Measurements from ENCODE around the gene PSMD3. TPM values are rescaled to one million over a fixed set of nuclear protein-coding genes. Genes with fewer than 3 reads are reported as not detected.
A peak's percentile ranks its signal among the peaks of the same experiment; 100 is the strongest.

The PSMD3 gene
- total RNA-seq, 1 donor from 2014 or later = 132 TPM

DNA sequence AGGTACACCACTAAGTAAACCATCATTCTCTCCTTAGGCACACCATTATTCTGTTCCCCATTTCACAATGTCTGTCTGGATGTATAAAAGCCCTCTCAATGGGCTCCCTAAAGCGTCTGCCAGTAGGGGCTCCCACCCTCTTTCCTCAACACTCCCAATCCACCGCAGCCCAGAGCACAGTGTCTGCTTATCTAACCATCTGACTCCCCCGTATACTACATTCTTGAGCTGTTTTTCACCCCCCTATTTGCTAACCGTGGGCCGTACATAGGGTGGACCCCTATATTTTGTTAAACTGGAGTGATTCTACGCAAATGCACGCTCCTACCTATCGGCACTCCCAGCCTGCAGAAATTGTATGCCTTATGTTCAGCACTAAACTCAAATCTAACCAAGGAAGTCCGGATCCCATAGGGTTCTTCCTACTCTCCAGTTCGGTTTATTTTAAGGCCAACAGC lies 685 bp upstream of the PSMD3 start:
- Mint-ChIP-seq H3K9me3 (ENCODE audit: unreplicated experiment) (no peaks in the 10 kb centered on the region), H3K27me3 (ENCODE audit: unreplicated experiment) (peaks cover 8% of the 10 kb centered on the region), H3K4me3 (ENCODE audit: unreplicated experiment) (peak overlapping the region; percentile 99), H3K4me1 (ENCODE audit: unreplicated experiment) (peaks cover 22% of the 10 kb centered on the region), H3K36me3 (ENCODE audit: low read depth, unreplicated experiment) (peaks cover 7% of the 10 kb centered on the region), H3K27ac (ENCODE audit: unreplicated experiment) (peak overlapping the region; percentile 97)
- TF ChIP-seq, protein P1, sequence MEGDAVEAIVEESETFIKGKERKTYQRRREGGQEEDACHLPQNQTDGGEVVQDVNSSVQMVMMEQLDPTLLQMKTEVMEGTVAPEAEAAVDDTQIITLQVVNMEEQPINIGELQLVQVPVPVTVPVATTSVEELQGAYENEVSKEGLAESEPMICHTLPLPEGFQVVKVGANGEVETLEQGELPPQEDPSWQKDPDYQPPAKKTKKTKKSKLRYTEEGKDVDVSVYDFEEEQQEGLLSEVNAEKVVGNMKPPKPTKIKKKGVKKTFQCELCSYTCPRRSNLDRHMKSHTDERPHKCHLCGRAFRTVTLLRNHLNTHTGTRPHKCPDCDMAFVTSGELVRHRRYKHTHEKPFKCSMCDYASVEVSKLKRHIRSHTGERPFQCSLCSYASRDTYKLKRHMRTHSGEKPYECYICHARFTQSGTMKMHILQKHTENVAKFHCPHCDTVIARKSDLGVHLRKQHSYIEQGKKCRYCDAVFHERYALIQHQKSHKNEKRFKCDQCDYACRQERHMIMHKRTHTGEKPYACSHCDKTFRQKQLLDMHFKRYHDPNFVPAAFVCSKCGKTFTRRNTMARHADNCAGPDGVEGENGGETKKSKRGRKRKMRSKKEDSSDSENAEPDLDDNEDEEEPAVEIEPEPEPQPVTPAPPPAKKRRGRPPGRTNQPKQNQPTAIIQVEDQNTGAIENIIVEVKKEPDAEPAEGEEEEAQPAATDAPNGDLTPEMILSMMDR (IDR thresholded peaks at IDR 0.05; ENCODE audit: unreplicated experiment) = no peak
- peak; percentile 26 for DNase-seq (ENCODE audit: low spot score)

DNA sequence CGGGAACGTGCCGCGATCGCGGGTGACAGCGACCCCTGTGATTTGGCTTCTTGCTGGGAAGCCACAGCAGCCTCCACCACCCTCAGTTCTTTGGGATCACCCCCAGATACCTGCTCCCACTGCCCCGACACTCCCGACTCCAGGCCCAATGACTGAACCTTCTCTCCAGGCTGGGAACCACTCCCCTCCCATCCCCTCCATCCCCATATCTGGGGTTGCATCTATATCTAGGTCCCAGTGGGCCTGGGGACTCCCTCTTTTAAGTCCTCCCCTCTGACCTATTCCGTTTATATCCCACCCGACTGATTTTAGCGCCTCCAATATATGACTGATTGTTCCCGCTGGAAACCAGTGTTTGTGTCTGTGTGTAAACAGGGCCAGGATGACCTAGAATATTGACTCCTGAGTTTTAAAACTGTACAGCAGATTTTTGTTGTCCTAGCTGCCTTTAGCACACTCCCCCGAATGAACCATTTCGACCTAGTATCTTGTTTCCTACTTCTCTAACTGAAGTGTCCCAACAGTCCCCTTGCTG lies 667 bp downstream of the PSMD3 start:
- Mint-ChIP-seq H3K4me1 (ENCODE audit: unreplicated experiment) (peaks cover 22% of the 10 kb centered on the region), H3K9me3 (ENCODE audit: unreplicated experiment) (no peaks in the 10 kb centered on the region), H3K27me3 (ENCODE audit: unreplicated experiment) (peaks cover 8% of the 10 kb centered on the region), H3K27ac (ENCODE audit: unreplicated experiment) (peak overlapping the region; percentile 97), H3K36me3 (ENCODE audit: low read depth, unreplicated experiment) (peaks cover 16% of the 10 kb centered on the region), H3K4me3 (ENCODE audit: unreplicated experiment) (peak overlapping the region; percentile 99)
- TF ChIP-seq, protein P1 (IDR thresholded peaks at IDR 0.05; ENCODE audit: unreplicated experiment) = no peak
- peak; percentile 29 for DNase-seq (ENCODE audit: low spot score)

DNA sequence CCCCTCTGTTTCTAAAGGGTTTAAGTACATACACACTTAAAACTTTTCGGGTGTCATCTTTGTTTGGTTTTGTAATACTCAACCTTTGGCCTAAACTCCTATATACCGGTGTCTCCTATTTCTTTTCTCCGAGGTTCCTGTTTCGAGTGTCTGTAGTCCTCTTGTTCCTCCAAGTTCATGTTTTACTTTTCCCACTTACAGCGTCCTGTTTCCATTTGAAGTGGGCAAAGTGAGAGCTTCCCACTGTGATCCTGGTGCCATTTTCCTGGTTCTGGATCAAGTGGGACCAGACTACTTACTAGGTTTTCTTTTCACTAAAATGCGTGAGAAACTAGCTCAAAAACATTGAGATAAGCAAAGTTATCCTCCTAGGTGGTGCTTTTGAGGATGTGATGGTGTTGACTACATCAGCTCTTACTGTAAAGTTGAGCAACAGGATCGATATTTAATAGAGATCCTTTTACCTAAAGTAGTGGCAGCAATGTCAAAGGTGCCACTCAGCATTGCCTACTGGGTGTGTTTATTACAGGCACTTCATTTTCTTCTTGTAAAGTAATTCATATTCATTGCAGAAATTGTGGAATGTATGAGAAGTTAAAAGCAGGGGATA lies 1.3 kb downstream of the PSMD3 start:
- DNase-seq (ENCODE audit: low spot score) = no peak

DNA sequence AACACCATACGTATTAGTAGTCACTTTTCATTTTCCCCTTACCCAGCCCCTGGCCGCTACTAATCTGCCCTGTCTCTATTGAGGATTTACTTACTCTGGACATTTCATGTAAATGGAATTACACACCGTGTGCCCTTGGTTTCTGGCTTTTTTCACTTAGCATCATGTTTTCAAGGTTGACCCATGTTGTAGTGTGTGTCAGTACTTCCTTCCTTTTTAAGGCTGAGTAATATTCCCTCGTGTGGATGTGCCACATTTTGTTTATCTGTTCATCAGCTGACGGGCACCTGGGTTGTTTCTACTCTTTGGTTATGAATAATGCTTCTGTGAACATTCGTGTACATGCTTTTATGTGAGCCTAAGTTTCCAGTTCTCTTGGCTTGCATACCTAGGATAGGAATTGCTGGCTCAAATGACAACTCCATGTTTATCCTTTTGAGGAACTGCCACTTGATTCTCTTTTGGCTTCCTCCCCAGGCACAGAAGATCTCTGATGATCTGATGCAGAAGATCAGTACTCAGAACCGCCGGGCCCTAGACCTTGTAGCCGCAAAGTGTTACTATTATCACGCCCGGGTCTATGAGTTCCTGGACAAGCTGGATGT lies 7.7 kb downstream of the PSMD3 start:
- no peak overlapping the region for H3K27ac Mint-ChIP-seq (ENCODE audit: unreplicated experiment)
- H3K36me3 Mint-ChIP-seq (ENCODE audit: low read depth, unreplicated experiment) = peaks cover 59% of the 10 kb centered on the region
- H3K9me3 Mint-ChIP-seq (ENCODE audit: unreplicated experiment) = no peaks in the 10 kb centered on the region
- no peak for DNase-seq (ENCODE audit: low spot score)
- H3K27me3 Mint-ChIP-seq (ENCODE audit: unreplicated experiment) = peaks cover 1% of the 10 kb centered on the region
- TF ChIP-seq, protein P1 (IDR thresholded peaks at IDR 0.05; ENCODE audit: unreplicated experiment) = no peak
- peaks cover 8% of the 10 kb centered on the region for H3K4me1 Mint-ChIP-seq (ENCODE audit: unreplicated experiment)
- peak overlapping the region; percentile 57 for H3K4me3 Mint-ChIP-seq (ENCODE audit: unreplicated experiment)

More for the DNA sequence above, 1.3 kb downstream of the PSMD3 start:
- Mint-ChIP-seq H3K9me3 (ENCODE audit: unreplicated experiment) (no peaks in the 10 kb centered on the region), H3K27me3 (ENCODE audit: unreplicated experiment) (peaks cover 8% of the 10 kb centered on the region), H3K27ac (ENCODE audit: unreplicated experiment) (peak overlapping the region; percentile 97), H3K4me1 (ENCODE audit: unreplicated experiment) (peaks cover 22% of the 10 kb centered on the region), H3K36me3 (ENCODE audit: low read depth, unreplicated experiment) (peaks cover 20% of the 10 kb centered on the region), H3K4me3 (ENCODE audit: unreplicated experiment) (peak overlapping the region; percentile 99)
- TF ChIP-seq, protein P1 (IDR thresholded peaks at IDR 0.05; ENCODE audit: unreplicated experiment) = no peak

DNA sequence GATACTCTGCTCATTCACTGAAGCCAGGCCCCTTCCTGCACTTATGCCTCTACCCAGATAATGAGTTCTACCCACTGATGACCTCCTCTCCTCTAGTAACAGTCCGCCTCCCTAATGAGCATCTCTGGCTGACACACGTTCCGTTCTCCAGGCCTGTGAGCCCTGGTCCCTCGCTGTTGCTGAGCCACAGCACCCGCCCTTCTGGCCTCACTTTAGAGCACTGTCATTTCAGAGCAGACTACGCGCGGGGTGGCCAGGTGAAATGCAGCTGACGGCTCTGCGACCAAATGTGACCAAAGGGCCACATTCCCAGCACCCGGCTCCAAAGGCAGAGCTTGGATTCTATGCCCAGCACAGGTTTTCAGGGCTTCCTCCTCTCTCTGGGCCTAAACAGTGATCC lies 13.8 kb downstream of the PSMD3 start:
- DNase-seq (ENCODE audit: low spot score) = no peak
- TF ChIP-seq, protein P1 (IDR thresholded peaks at IDR 0.05; ENCODE audit: unreplicated experiment) = no peak
- H3K27me3 Mint-ChIP-seq (ENCODE audit: unreplicated experiment) = no peaks in the 10 kb centered on the region
- peaks cover 62% of the 10 kb centered on the region for H3K36me3 Mint-ChIP-seq (ENCODE audit: low read depth, unreplicated experiment)
- peak overlapping the region; percentile 51 for H3K4me3 Mint-ChIP-seq (ENCODE audit: unreplicated experiment)
- H3K4me1 Mint-ChIP-seq (ENCODE audit: unreplicated experiment) = peaks cover 10% of the 10 kb centered on the region
- no peaks in the 10 kb centered on the region for H3K9me3 Mint-ChIP-seq (ENCODE audit: unreplicated experiment)
- no peak overlapping the region for H3K27ac Mint-ChIP-seq (ENCODE audit: unreplicated experiment)

Measured in endothelial cell (in vitro differentiated cells).